HFFc6 (cell line): ENCODE results near the gene CALCB. TPM values are rescaled to one million over a fixed set of nuclear protein-coding genes. Genes with fewer than 3 reads are reported as not detected.
A peak's percentile ranks its signal among the peaks of the same experiment; 100 is the strongest.
"Not testable (repeated sequence)": the region's sequence is repeated elsewhere in the genome, so short reads cannot be mapped to it uniquely, and the experiment has no call there.

Experiments
- DNase-seq: peaks from one replicate; pipeline ENCODE4 v3.0.0-alpha.2; 2018
- H3K27ac Mint-ChIP-seq: 2 replicates; pipeline ENCODE4 v1.8.0; 2020; ENCODE audit warnings: mild to moderate bottlenecking, mixed read lengths
- H3K27me3 Mint-ChIP-seq: 2 replicates; pipeline ENCODE4 v1.8.0; 2021; ENCODE audit warnings: mild to moderate bottlenecking, moderate library complexity, mixed read lengths; ENCODE audit not compliant: insufficient read depth
- H3K36me3 Mint-ChIP-seq: 2 replicates; pipeline ENCODE4 v1.8.0; 2021; ENCODE audit warnings: low read depth, mixed read lengths
- H3K4me1 Mint-ChIP-seq: 2 replicates; pipeline ENCODE4 v1.8.0; 2020; ENCODE audit warnings: low read depth, mixed read lengths
- H3K4me3 Mint-ChIP-seq: 2 replicates; pipeline ENCODE4 v1.8.0; 2020; ENCODE audit warnings: mild to moderate bottlenecking, moderate library complexity, mixed read lengths
- H3K9me3 Mint-ChIP-seq: 2 replicates; pipeline ENCODE4 v1.8.0; 2020; ENCODE audit warnings: mild to moderate bottlenecking, mixed read lengths
- CTCF ChIP-seq: fragments of 200-600 bp; sonication (generic); IDR thresholded peaks from 2 replicates; pipeline ENCODE4 v1.5.0; 2021; ENCODE audit warnings: antibody characterized with exemption, mild to moderate bottlenecking
- total RNA-seq, 6 experiments: library from RNA; stranded (reverse); fragmentation: NEBNext Ultra II Directional; extraction: Animal tissue kit (Norgen Biotek cat#: 25700); gene quantifications; 2 replicates in 1 of 6; 3 replicates in 5 of 6; pipeline ENCODE4 v1.2.3, GENCODE V29; 2021

Gene CALCB
- total RNA-seq, 6 experiments from 2014 or later, result not detected

- Mint-ChIP-seq H3K9me3 (no peaks in the 10 kb centered on the region), H3K27me3 (peaks cover 3% of the 10 kb centered on the region; the same call in 1 of the 2 replicates), H3K4me3 (no peak overlapping the region), H3K36me3 (no peaks in the 10 kb centered on the region), H3K4me1 (no peaks in the 10 kb centered on the region), H3K27ac (no peak overlapping the region)
- DNase-seq, result no peak
- TF ChIP-seq CTCF, result no peak
Measured at GRCh38 chr11:15035283-15035682, 38.1 kb upstream of the CALCB start.

- no peaks in the 10 kb centered on the region for H3K4me1 Mint-ChIP-seq
- H3K27me3 Mint-ChIP-seq, result peaks cover 9% of the 10 kb centered on the region
- no peaks in the 10 kb centered on the region for H3K36me3 Mint-ChIP-seq
- no peak overlapping the region for H3K4me3 Mint-ChIP-seq
- peak; percentile 48; the same call in 1 of the 2 replicates for TF ChIP-seq CTCF
- peak; percentile 15 for DNase-seq
- no peaks in the 10 kb centered on the region for H3K9me3 Mint-ChIP-seq
- no peak overlapping the region for H3K27ac Mint-ChIP-seq
Measured at GRCh38 chr11:15038963-15039362, 34.4 kb upstream of the CALCB start.

- Mint-ChIP-seq H3K36me3 (no peaks in the 10 kb centered on the region), H3K9me3 (no peaks in the 10 kb centered on the region), H3K27me3 (peaks cover 6% of the 10 kb centered on the region), H3K4me1 (no peaks in the 10 kb centered on the region), H3K4me3 (no peak overlapping the region), H3K27ac (no peak overlapping the region)
- no peak for TF ChIP-seq CTCF
- DNase-seq, result no peak
Measured at GRCh38 chr11:15045209-15045608, 28.2 kb upstream of the CALCB start.

- TF ChIP-seq CTCF, result no peak
- Mint-ChIP-seq H3K36me3 (no peaks in the 10 kb centered on the region), H3K9me3 (no peaks in the 10 kb centered on the region), H3K27me3 (peaks cover 6% of the 10 kb centered on the region), H3K4me3 (no peak overlapping the region), H3K27ac (no peak overlapping the region), H3K4me1 (no peaks in the 10 kb centered on the region)
- no peak for DNase-seq
Measured at GRCh38 chr11:15045891-15046290, 27.5 kb upstream of the CALCB start.

- not testable (repeated sequence) for H3K36me3 Mint-ChIP-seq, H3K4me1 Mint-ChIP-seq, H3K4me3 Mint-ChIP-seq, H3K27ac Mint-ChIP-seq, DNase-seq, H3K27me3 Mint-ChIP-seq, H3K9me3 Mint-ChIP-seq
Measured at GRCh38 chr11:15046673-15047072, 26.7 kb upstream of the CALCB start.

GRCh38 chr11:15048616-15049015 lies 24.8 kb upstream of the CALCB start:
- Mint-ChIP-seq H3K4me1 (no peaks in the 10 kb centered on the region), H3K27ac (no peak overlapping the region), H3K9me3 (no peaks in the 10 kb centered on the region), H3K36me3 (no peaks in the 10 kb centered on the region), H3K27me3 (no peaks in the 10 kb centered on the region; the same call in 1 of the 2 replicates), H3K4me3 (no peak overlapping the region)
- no peak for TF ChIP-seq CTCF
- no peak for DNase-seq
